Astrocyte (in vitro differentiated cells and primary cell): ENCODE results near the gene GLRA1. TPM values are rescaled to one million over a fixed set of nuclear protein-coding genes. Genes with fewer than 3 reads are reported as not detected.
A peak's percentile ranks its signal among the peaks of the same experiment; 100 is the strongest.

ENCODE experiments used
- DNase-seq: peaks from one replicate; pipeline ENCODE4 v3.0.0-alpha.2; 2010; ENCODE audit warnings: low read depth
- FAIRE-seq: peaks from 2 replicates; lab custom pipeline; 2011; peaks lifted over from hg19 to GRCh38; lab: Jason Lieb, UNC
- H2AFZ ChIP-seq: 2 replicates; pipeline ENCODE4 v1.6.0; 2012; ENCODE audit warnings: low read depth, low read length, inconsistent platforms
- H3K27ac ChIP-seq: 2 replicates; pipeline ENCODE4 v1.5.1; 2011; ENCODE audit warnings: low read depth, low read length, inconsistent platforms
- H3K27me3 ChIP-seq: 2 replicates; pipeline ENCODE4 v1.6.0; 2011; ENCODE audit warnings: low read length, inconsistent platforms; ENCODE audit not compliant: insufficient read depth
- H3K36me3 ChIP-seq: 2 replicates; pipeline ENCODE4 v1.5.1; 2011; ENCODE audit warnings: low read length, inconsistent platforms; ENCODE audit not compliant: insufficient read depth
- H3K4me1 ChIP-seq: 2 replicates; pipeline ENCODE4 v1.5.1; 2011; ENCODE audit warnings: low read length, inconsistent platforms; ENCODE audit not compliant: insufficient read depth
- H3K4me2 ChIP-seq: 2 replicates; pipeline ENCODE4 v1.6.0; 2012; ENCODE audit warnings: low read length, inconsistent platforms
- H3K4me3 ChIP-seq: 2 replicates; pipeline ENCODE4 v1.5.1; 2011; ENCODE audit warnings: low read depth, mild to moderate bottlenecking, low read length, inconsistent platforms; ENCODE audit not compliant: insufficient read depth
- H3K79me2 ChIP-seq: 2 replicates; pipeline ENCODE4 v1.6.0; 2012; ENCODE audit warnings: mild to moderate bottlenecking, low read length, inconsistent platforms; ENCODE audit not compliant: insufficient read depth
- H3K9ac ChIP-seq: 2 replicates; pipeline ENCODE4 v1.6.0; 2012; ENCODE audit warnings: mild to moderate bottlenecking, low read length, inconsistent platforms
- H3K9me3 ChIP-seq: 2 replicates; pipeline ENCODE4 v1.5.1; 2012; ENCODE audit warnings: low read depth, mild to moderate bottlenecking, low read length, inconsistent platforms; ENCODE audit not compliant: insufficient read depth
- H4K20me1 ChIP-seq: 2 replicates; pipeline ENCODE4 v1.6.0; 2012; ENCODE audit warnings: low read length, inconsistent platforms; ENCODE audit not compliant: insufficient read depth
- H3K27ac Mint-ChIP-seq: one replicate; pipeline ENCODE4 v1.8.0; 2021; ENCODE audit warnings: mild to moderate bottlenecking, mixed read lengths; ENCODE audit not compliant: unreplicated experiment
- H3K27me3 Mint-ChIP-seq: one replicate; pipeline ENCODE4 v1.8.0; 2021; ENCODE audit warnings: low read depth, mixed read lengths; ENCODE audit not compliant: unreplicated experiment
- H3K36me3 Mint-ChIP-seq: one replicate; pipeline ENCODE4 v1.8.0; 2021; ENCODE audit warnings: low read depth, mixed read lengths; ENCODE audit not compliant: unreplicated experiment
- H3K4me1 Mint-ChIP-seq: one replicate; pipeline ENCODE4 v1.8.0; 2021; ENCODE audit warnings: low read depth, mixed read lengths; ENCODE audit not compliant: unreplicated experiment
- H3K4me3 Mint-ChIP-seq: one replicate; pipeline ENCODE4 v1.8.0; 2021; ENCODE audit warnings: mild to moderate bottlenecking, moderate library complexity, mixed read lengths; ENCODE audit not compliant: unreplicated experiment
- H3K9me3 Mint-ChIP-seq: one replicate; pipeline ENCODE4 v1.8.0; 2021; ENCODE audit warnings: mild to moderate bottlenecking, mixed read lengths; ENCODE audit not compliant: unreplicated experiment
- EZH2 ChIP-seq: IDR thresholded peaks from 2 replicates; pipeline ENCODE4 v1.6.1; 2012; ENCODE audit warnings: mild to moderate bottlenecking, low read length, inconsistent platforms; ENCODE audit not compliant: insufficient read depth
- total RNA-seq: library from RNA; stranded (reverse); gene quantifications from 2 replicates; pipeline ENCODE4 v1.2.1, GENCODE V29; 2021
- TF ChIP-seq, protein P1 (sequence below): IDR thresholded peaks from 2 replicates; pipeline ENCODE4 v1.5.1; 2011; ENCODE audit warnings: low read depth, mild to moderate bottlenecking, inconsistent platforms, low read length, moderate library complexity; ENCODE audit not compliant: insufficient read depth

Gene GLRA1
- total RNA-seq, 1 donor from 2014 or later = not detected

DNA sequence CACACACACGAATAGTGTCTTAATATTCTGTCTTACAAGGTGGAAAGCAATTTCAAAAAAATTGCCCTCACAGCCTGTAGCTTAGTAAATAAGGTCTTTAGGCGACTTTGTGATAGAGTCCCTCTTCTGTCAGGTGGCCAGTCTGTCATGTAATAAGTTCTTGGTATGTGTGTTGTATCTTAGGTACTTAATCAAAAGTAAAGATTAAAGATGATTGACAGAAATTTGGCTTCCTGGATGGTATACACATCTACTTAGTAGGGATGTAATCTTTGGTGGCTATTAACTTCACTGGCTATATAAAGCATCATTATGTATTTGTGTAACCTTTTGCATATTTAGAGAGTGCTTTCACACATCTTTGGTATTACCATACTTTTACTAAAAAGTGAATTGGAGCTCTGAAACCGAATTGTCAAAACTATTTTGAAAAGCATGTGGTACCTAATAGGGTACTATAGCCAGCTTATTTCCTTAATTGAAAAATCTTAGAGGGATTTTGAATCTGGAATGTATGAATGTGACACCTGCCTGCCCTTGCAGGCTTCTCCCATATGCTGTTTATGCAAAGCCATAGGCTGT is 149.5 kb downstream of the GLRA1 start:
- Histone ChIP-seq H2AFZ (no peak overlapping the region), H3K27ac (no peak overlapping the region), H3K79me2 (peaks cover 81% of the 10 kb centered on the region), H3K4me2 (peak overlapping the region; percentile 91), H4K20me1 (peaks cover 80% of the 10 kb centered on the region), H3K4me1 (peaks cover 22% of the 10 kb centered on the region), H3K9me3 (no peaks in the 10 kb centered on the region), H3K9ac (peak overlapping the region; percentile 93), H3K27me3 (no peaks in the 10 kb centered on the region), H3K4me3 (peak overlapping the region; percentile 97), H3K36me3 (peaks cover 8% of the 10 kb centered on the region)
- H3K4me1 Mint-ChIP-seq = peaks cover 31% of the 10 kb centered on the region
- TF ChIP-seq EZH2 = no peak
- TF ChIP-seq, protein P1, sequence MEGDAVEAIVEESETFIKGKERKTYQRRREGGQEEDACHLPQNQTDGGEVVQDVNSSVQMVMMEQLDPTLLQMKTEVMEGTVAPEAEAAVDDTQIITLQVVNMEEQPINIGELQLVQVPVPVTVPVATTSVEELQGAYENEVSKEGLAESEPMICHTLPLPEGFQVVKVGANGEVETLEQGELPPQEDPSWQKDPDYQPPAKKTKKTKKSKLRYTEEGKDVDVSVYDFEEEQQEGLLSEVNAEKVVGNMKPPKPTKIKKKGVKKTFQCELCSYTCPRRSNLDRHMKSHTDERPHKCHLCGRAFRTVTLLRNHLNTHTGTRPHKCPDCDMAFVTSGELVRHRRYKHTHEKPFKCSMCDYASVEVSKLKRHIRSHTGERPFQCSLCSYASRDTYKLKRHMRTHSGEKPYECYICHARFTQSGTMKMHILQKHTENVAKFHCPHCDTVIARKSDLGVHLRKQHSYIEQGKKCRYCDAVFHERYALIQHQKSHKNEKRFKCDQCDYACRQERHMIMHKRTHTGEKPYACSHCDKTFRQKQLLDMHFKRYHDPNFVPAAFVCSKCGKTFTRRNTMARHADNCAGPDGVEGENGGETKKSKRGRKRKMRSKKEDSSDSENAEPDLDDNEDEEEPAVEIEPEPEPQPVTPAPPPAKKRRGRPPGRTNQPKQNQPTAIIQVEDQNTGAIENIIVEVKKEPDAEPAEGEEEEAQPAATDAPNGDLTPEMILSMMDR = no peak
- DNase-seq (no peak), FAIRE-seq (no peak)
- peak overlapping the region; percentile 93 for H3K4me3 Mint-ChIP-seq
- peaks cover 3% of the 10 kb centered on the region for H3K36me3 Mint-ChIP-seq
- no peaks in the 10 kb centered on the region for H3K27me3 Mint-ChIP-seq
- H3K9me3 Mint-ChIP-seq = no peaks in the 10 kb centered on the region
- H3K27ac Mint-ChIP-seq = no peak overlapping the region

GRCh38 chr5:151773951-151774350 is 150.7 kb downstream of the GLRA1 start:
- Histone ChIP-seq H3K4me3 (peak overlapping the region; percentile 97), H3K9ac (peak overlapping the region; percentile 93)
- H3K27ac Mint-ChIP-seq = no peak overlapping the region

More at GRCh38 chr5:151773951-151774350, 150.7 kb downstream of the GLRA1 start:
- Histone ChIP-seq H3K79me2 (peaks cover 69% of the 10 kb centered on the region), H3K36me3 (peaks cover 8% of the 10 kb centered on the region), H3K4me2 (peak overlapping the region; percentile 91), H4K20me1 (peaks cover 68% of the 10 kb centered on the region), H3K9me3 (no peaks in the 10 kb centered on the region), H3K27me3 (no peaks in the 10 kb centered on the region), H3K27ac (peak overlapping the region; percentile 6), H2AFZ (no peak overlapping the region), H3K4me1 (peaks cover 24% of the 10 kb centered on the region)
- peak overlapping the region; percentile 93 for H3K4me3 Mint-ChIP-seq
- no peaks in the 10 kb centered on the region for H3K27me3 Mint-ChIP-seq
- peaks cover 24% of the 10 kb centered on the region for H3K4me1 Mint-ChIP-seq
- FAIRE-seq (no peak), DNase-seq (peak; percentile 14)
- no peaks in the 10 kb centered on the region for H3K9me3 Mint-ChIP-seq
- peaks cover under 1% of the 10 kb centered on the region for H3K36me3 Mint-ChIP-seq
- TF ChIP-seq, protein P1 = no peak
- no peak for TF ChIP-seq EZH2
